Psoas muscle (tissue), 8 donors: ENCODE measurements around the gene MALRD1. TPM values are rescaled to one million over a fixed set of nuclear protein-coding genes. Genes with fewer than 3 reads are reported as not detected.

Experiments
- ATAC-seq, 4 donors: fragments of 200-7000 bp; cut with Tn5 transposase; one replicate each; pipeline ENCODE4 v1.9.1; 2020; ENCODE audit warnings: moderate library complexity in 3 of 4, mild to moderate bottlenecking in 2 of 4
- DNase-seq, 2 donors: peaks; one replicate each; pipeline ENCODE4 v3.0.0-alpha.2; 2020
- H3K27ac ChIP-seq: fragments of 200-600 bp; one replicate; pipeline ENCODE4 v1.8.0; 2022
- H3K27me3 ChIP-seq, 3 donors: fragments of 200-600 bp in 1 of 3; one replicate each; pipeline versions ENCODE4 v1.6.1 to v1.8.0; 2013 to 2022; ENCODE audit warnings: low read length in 2 of 3, mild to moderate bottlenecking in 2 of 3, moderate library complexity in 1 of 3; ENCODE audit not compliant: insufficient read depth in 3 of 3
- H3K36me3 ChIP-seq, 2 donors: fragments of 200-600 bp in 1 of 2; one replicate each; pipeline versions ENCODE4 v1.6.1 to v1.8.0; 2013 to 2022; ENCODE audit warnings: low read depth in 1 of 2, mild to moderate bottlenecking in 1 of 2, moderate library complexity in 1 of 2; ENCODE audit not compliant: insufficient read depth in 1 of 2
- H3K4me1 ChIP-seq: fragments of 200-600 bp; one replicate; pipeline ENCODE4 v1.8.0; 2022
- H3K4me3 ChIP-seq: fragments of 200-600 bp; one replicate; pipeline ENCODE4 v1.8.0; 2022; ENCODE audit warnings: mild to moderate bottlenecking
- H3K9me3 ChIP-seq: fragments of 200-600 bp; one replicate; pipeline ENCODE4 v1.8.0; 2022
- CTCF ChIP-seq: fragments of 200-600 bp; IDR thresholded peaks from one replicate; pipeline ENCODE4 v1.8.0; 2022; ENCODE audit warnings: antibody characterized with exemption
- WGBS, 3 donors: extraction: QIAGEN DNeasy Blood & Tissue Kit; methylation state at CpG; one replicate each; pipeline versions ENCODE4 v1.1.6 to v1.1.7; 2013; 5-methylcytosine and 5-hydroxymethylcytosine counted together
- intact Hi-C, 2 donors: fragments of 100-400 bp; cut with DNase I; formaldehyde crosslinking; loops; one replicate each; pipeline versions ENCODE4 v1.11.0 to v1.14.2; 2022
- polyA plus RNA-seq, 3 donors: library from polyadenylated mRNA; stranded (reverse); fragments of 200-250 nt; gene quantifications; one replicate each; pipeline ENCODE4 v1.2.3, GENCODE V29; 2013
- total RNA-seq, 4 donors: library from RNA; stranded (reverse); fragmentation: NEBNext Ultra II Directional in 2 of 4; extraction: Animal tissue kit (Norgen Biotek cat#: 25700) in 2 of 4; gene quantifications; one replicate each; pipeline versions ENCODE4 v1.2.1 to v1.2.4, GENCODE V29; 2021 to 2023
- donor health status: healthy with polysubstance abuse.
- donor health status: DM: no; HTN: no; CAD: no; lungs with moderate emphysema.
- donor health status: Bipolar disorder and iron deficiency.
- donor health status: healthy.
- donor health status: DM: yes; HTN: yes; CAD: no.
- donor health status: DM: no; HTN: no; CAD: no.
- donor health status: DM: no; HTN: no; CAD: no.
- donor health status: DM: yes; HTN: yes; CAD: no.

The MALRD1 gene
- total and polyA plus RNA-seq, 7 donors, result 0.12 to 0.39 (median 0.27) TPM; not detected in 3

- Histone ChIP-seq H3K4me1 (no peaks in the 10 kb centered on the region), H3K9me3 (no peaks in the 10 kb centered on the region), H3K27me3 (no peaks in the 10 kb centered on the region), H3K27ac (no peak overlapping the region), H3K4me3 (no peak overlapping the region), H3K36me3 (no peaks in the 10 kb centered on the region)
- WGBS, 3 donors, result 78 to 87% (median 85%) methylated on average over 2 of the region's 2 CpGs
- intact Hi-C loops, result no loop called here
- no peak for DNase-seq
- ATAC-seq, result no peak
- TF ChIP-seq CTCF, result no peak
Observed at GRCh38 chr10:19707376-19707775, 658.8 kb downstream of the MALRD1 start.

- DNase-seq, result no peak
- TF ChIP-seq CTCF, result no peak
- Histone ChIP-seq H3K27me3 (no peaks in the 10 kb centered on the region), H3K4me3 (no peak overlapping the region), H3K27ac (no peak overlapping the region), H3K9me3 (no peaks in the 10 kb centered on the region), H3K4me1 (no peaks in the 10 kb centered on the region), H3K36me3 (no peaks in the 10 kb centered on the region)
- ATAC-seq, result no peak
- intact Hi-C loops, result no loop called here
Observed at GRCh38 chr10:19708031-19708430, 659.4 kb downstream of the MALRD1 start.

- intact Hi-C loops, result no loop called here
- WGBS, 3 donors, result 76 to 80% (median 77%) methylated on average over 3 of the region's 3 CpGs
- H3K4me3 ChIP-seq, result no peak overlapping the region
- H3K9me3 ChIP-seq, result no peaks in the 10 kb centered on the region
- ATAC-seq (no peak), DNase-seq (no peak)
- no peak for TF ChIP-seq CTCF
- no peak overlapping the region for H3K27ac ChIP-seq
- no peaks in the 10 kb centered on the region for H3K36me3 ChIP-seq
- H3K27me3 ChIP-seq, result no peaks in the 10 kb centered on the region
- no peaks in the 10 kb centered on the region for H3K4me1 ChIP-seq
Observed at GRCh38 chr10:19710600-19710999, 662.0 kb downstream of the MALRD1 start.

GRCh38 chr10:19713159-19713558 lies 664.6 kb downstream of the MALRD1 start:
- DNase-seq, result no peak
- Histone ChIP-seq H3K36me3 (no peaks in the 10 kb centered on the region), H3K9me3 (no peaks in the 10 kb centered on the region), H3K4me1 (no peaks in the 10 kb centered on the region), H3K27me3 (no peaks in the 10 kb centered on the region), H3K27ac (no peak overlapping the region), H3K4me3 (no peak overlapping the region)
- ATAC-seq, result no peak
- intact Hi-C loops, result no loop called here
- no peak for TF ChIP-seq CTCF

- H3K36me3 ChIP-seq, result no peaks in the 10 kb centered on the region
- no peak for TF ChIP-seq CTCF
- H3K27ac ChIP-seq, result no peak overlapping the region
- peak in 1 of 2 donors; percentile 23 for DNase-seq
- no peaks in the 10 kb centered on the region for H3K27me3 ChIP-seq
- no peaks in the 10 kb centered on the region for H3K9me3 ChIP-seq
- no peaks in the 10 kb centered on the region for H3K4me1 ChIP-seq
- peak in 3 of 4 donors; percentile 48 to 51 (median 48) for ATAC-seq
- intact Hi-C loops, result no loop called here
- WGBS, 3 donors, result 34 to 65% (median 45%) methylated on average over 18 of the region's 18 CpGs
- peak overlapping the region; percentile 32 for H3K4me3 ChIP-seq
Observed at GRCh38 chr10:19713800-19714525, 665.4 kb downstream of the MALRD1 start.
